IMR-90 (cell line): ENCODE data around the gene MRTFB. TPM values are rescaled to one million over a fixed set of nuclear protein-coding genes. Genes with fewer than 3 reads are reported as not detected.

Experiments used
- ATAC-seq: fragments of 200-7000 bp; cut with Tn5 transposase; 2 replicates; pipeline ENCODE4 v1.9.1; 2020; ENCODE audit warnings: low read depth, mild to moderate bottlenecking, moderate library complexity
- BruUV-seq: library from RNA; stranded (reverse); fragments of 400-500 nt; replicated peaks from 2 replicates; lab custom pipeline; 2021; lab: Mats Ljungman, UMichigan
- CTCF ChIA-PET: fragments of 300-600 bp; formaldehyde crosslinking; extraction: SDS; loops from one replicate; lab custom pipeline; 2021; ENCODE audit warnings: antibody characterized with exemption; lab: Yijun Ruan, JAX
- POLR2A ChIA-PET: fragments of 300-600 bp; sonication (Branson Sonifier 250); formaldehyde crosslinking; loops from one replicate; lab custom pipeline; 2022; ENCODE audit warnings: antibody characterized with exemption; ENCODE audit not compliant: unreplicated experiment; lab: Charles Lee
- DNase-seq: peaks from one replicate; pipeline ENCODE4 v3.0.0; 2013
- H2AFZ ChIP-seq: replicated peaks from 2 replicates; pipeline ENCODE3; 2013; ENCODE audit warnings: low read length, mild to moderate bottlenecking; ENCODE audit not compliant: poor library complexity
- H2AK5ac ChIP-seq: 2 replicates; pipeline ENCODE4 v1.6.1; 2013; ENCODE audit warnings: low read depth, low read length, inconsistent platforms
- H2AK9ac ChIP-seq: replicated peaks from 2 replicates; pipeline ENCODE3; 2013; ENCODE audit warnings: mild to moderate bottlenecking, low read depth, low read length, moderate library complexity; ENCODE audit not compliant: poor library complexity
- H2BK120ac ChIP-seq: 2 replicates; pipeline ENCODE4 v1.6.1; 2013; ENCODE audit warnings: low read depth, low read length, inconsistent platforms
- H2BK15ac ChIP-seq: 3 replicates; pipeline ENCODE4 v1.6.1; 2013; ENCODE audit warnings: low read depth, low read length, inconsistent platforms
- H2BK20ac ChIP-seq: 2 replicates; pipeline ENCODE4 v1.6.1; 2013; ENCODE audit warnings: low read depth, mild to moderate bottlenecking, inconsistent platforms, low read length, moderate library complexity
- H2BK5ac ChIP-seq: 2 replicates; pipeline ENCODE4 v1.6.1; 2013; ENCODE audit warnings: mild to moderate bottlenecking, low read depth, low read length, inconsistent platforms; ENCODE audit not compliant: poor library complexity, severe bottlenecking
- H3K14ac ChIP-seq: replicated peaks from 2 replicates; pipeline ENCODE4 v1.6.1; 2013; ENCODE audit warnings: low read depth, low read length, inconsistent platforms
- H3K18ac ChIP-seq: 2 replicates; pipeline ENCODE4 v1.6.1; 2013; ENCODE audit warnings: low read depth, low read length, control low read depth
- H3K23ac ChIP-seq: 2 replicates; pipeline ENCODE4 v1.6.1; 2013; ENCODE audit warnings: low read depth, low read length, inconsistent platforms
- H3K27ac ChIP-seq: 2 replicates; pipeline ENCODE4 v1.5.1; 2013; ENCODE audit warnings: mild to moderate bottlenecking, control low read depth, low read length; ENCODE audit not compliant: insufficient read depth
- H3K27me3 ChIP-seq: 2 replicates; pipeline ENCODE4 v1.6.1; 2013; ENCODE audit warnings: low read length; ENCODE audit not compliant: control insufficient read depth, insufficient read depth
- H3K36me3 ChIP-seq: 2 replicates; pipeline ENCODE4 v1.6.1; 2013; ENCODE audit warnings: low read length, mixed read lengths; ENCODE audit not compliant: control insufficient read depth, insufficient read depth
- H3K4ac ChIP-seq: 2 replicates; pipeline ENCODE4 v1.6.1; 2013; ENCODE audit warnings: low read depth, low read length, inconsistent platforms
- H3K4me1 ChIP-seq: 2 replicates; pipeline ENCODE4 v1.6.1; 2013; ENCODE audit warnings: low read length, mixed read lengths; ENCODE audit not compliant: control insufficient read depth, insufficient read depth
- H3K4me2 ChIP-seq: 2 replicates; pipeline ENCODE4 v1.6.1; 2013; ENCODE audit warnings: low read depth, mild to moderate bottlenecking, control low read depth, low read length, moderate library complexity
- H3K4me3 ChIP-seq: 2 replicates; pipeline ENCODE4 v1.5.1; 2013; ENCODE audit warnings: low read depth, mild to moderate bottlenecking, control low read depth, low read length, moderate library complexity; ENCODE audit not compliant: insufficient read depth
- H3K56ac ChIP-seq: 2 replicates; pipeline ENCODE4 v1.6.1; 2013; ENCODE audit warnings: low read length, inconsistent platforms; ENCODE audit not compliant: insufficient read depth; ENCODE audit errors: extremely low read depth
- H3K79me1 ChIP-seq, 2 experiments: 2 replicates each; pipeline ENCODE4 v1.6.1; 2013; ENCODE audit warnings: low read length in 2 of 2, inconsistent platforms in 1 of 2, low read depth in 1 of 2
- H3K9ac ChIP-seq: 2 replicates; pipeline ENCODE4 v1.6.1; 2013; ENCODE audit warnings: low read depth, low read length, control low read depth
- H3K9me1 ChIP-seq: 2 replicates; pipeline ENCODE4 v1.6.1; 2013; ENCODE audit warnings: low read length, inconsistent platforms; ENCODE audit not compliant: insufficient read depth
- H3K9me3 ChIP-seq: 2 replicates; pipeline ENCODE4 v1.6.1; 2013; ENCODE audit warnings: low read length; ENCODE audit not compliant: control insufficient read depth, insufficient read depth
- H4K20me1 ChIP-seq: 2 replicates; pipeline ENCODE4 v1.6.1; 2013; ENCODE audit warnings: low read length, inconsistent platforms; ENCODE audit not compliant: insufficient read depth
- H4K5ac ChIP-seq: 2 replicates; pipeline ENCODE4 v1.6.1; 2013; ENCODE audit warnings: mild to moderate bottlenecking, low read depth, low read length, control low read depth
- H4K8ac ChIP-seq, 2 experiments: 2 replicates each; pipeline ENCODE4 v1.6.1; 2013; ENCODE audit warnings: low read depth in 2 of 2, low read length in 2 of 2, control low read depth in 1 of 2, inconsistent platforms in 1 of 2
- H4K91ac ChIP-seq: 2 replicates; pipeline ENCODE4 v1.6.1; 2013; ENCODE audit warnings: low read depth, low read length, inconsistent platforms; ENCODE audit not compliant: insufficient read depth
- CEBPB ChIP-seq: IDR thresholded peaks from 2 replicates; pipeline ENCODE4 v1.6.1; 2012; ENCODE audit warnings: low read depth, low read length, improper control_type of control experiment
- MAFK ChIP-seq: IDR thresholded peaks from 2 replicates; pipeline ENCODE4 v1.6.1; 2012; ENCODE audit warnings: low read depth, low read length, improper control_type of control experiment
- NFE2L2 ChIP-seq: fragments of 150-350 bp; IDR thresholded peaks from 2 replicates; pipeline ENCODE4 v1.6.1; 2016; ENCODE audit warnings: low read depth, mild to moderate bottlenecking, low read length
- RAD21 ChIP-seq: IDR thresholded peaks from 2 replicates; pipeline ENCODE4 v1.6.1; 2012; ENCODE audit warnings: low read length, improper control_type of control experiment
- RCOR1 ChIP-seq: IDR thresholded peaks from 2 replicates; pipeline ENCODE4 v1.6.1; 2012; ENCODE audit warnings: mild to moderate bottlenecking, low read length, improper control_type of control experiment; ENCODE audit not compliant: insufficient replicate concordance
- WGBS, 2 experiments: methylation state at CpG; one replicate each; pipeline versions ENCODE4 v1.1.5 to v1.1.7; 2013; ENCODE audit warnings: missing lambda C conversion rate in 2 of 2; ENCODE audit not compliant: insufficient read length in 1 of 2; ENCODE audit errors: extremely low coverage in 2 of 2; 5-methylcytosine and 5-hydroxymethylcytosine counted together
- dilution Hi-C: fragments of 300-500 bp; cut with HindIII; formaldehyde crosslinking; loops from one replicate; pipeline ENCODE4 v1.14.3; 2018; ENCODE audit warnings: low sequenced_read_pairs; ENCODE audit not compliant: unreplicated experiment
- in situ Hi-C: fragments of 300-500 bp; cut with MboI; formaldehyde crosslinking; loops from 3 replicates; pipeline ENCODE4 v1.14.3; 2019; ENCODE audit warnings: low sequenced_read_pairs, inconsistent platforms, mixed read lengths
- intact Hi-C: fragments of 100-400 bp; cut with micrococcal nuclease; formaldehyde crosslinking; loops from 2 replicates; pipeline ENCODE4 v1.10.0; 2022
- polyA plus RNA-seq, 3 experiments: library from polyadenylated mRNA; depleted of rRNA; stranded (reverse); fragments of >200 nt; gene quantifications; 2 replicates each; pipeline ENCODE4 v1.2.3, GENCODE V29; 2012; ENCODE audit warnings: low replicate concordance in 1 of 3
- total RNA-seq: library from RNA; depleted of rRNA; stranded (reverse); fragments of >200 nt; gene quantifications from 2 replicates; pipeline ENCODE4 v1.2.3, GENCODE V29; 2012
- TF ChIP-seq, protein P1 (sequence below): fragments of 150-350 bp; IDR thresholded peaks from 2 replicates; pipeline ENCODE4 v1.6.1; 2017; ENCODE audit warnings: mild to moderate bottlenecking, antibody characterized with exemption, low read length, low read depth
- TF ChIP-seq, protein P2 (sequence below): fragments of 150-350 bp; IDR thresholded peaks from 2 replicates; pipeline ENCODE4 v1.6.1; 2016; ENCODE audit warnings: low read depth, mild to moderate bottlenecking, low read length, moderate library complexity, borderline replicate concordance

Gene MRTFB
- total and polyA plus RNA-seq, 2 of the 4 experiments (the other 2 are of a cell fraction) = 4.4 to 5.4 TPM

- TF ChIP-seq, protein P1, sequence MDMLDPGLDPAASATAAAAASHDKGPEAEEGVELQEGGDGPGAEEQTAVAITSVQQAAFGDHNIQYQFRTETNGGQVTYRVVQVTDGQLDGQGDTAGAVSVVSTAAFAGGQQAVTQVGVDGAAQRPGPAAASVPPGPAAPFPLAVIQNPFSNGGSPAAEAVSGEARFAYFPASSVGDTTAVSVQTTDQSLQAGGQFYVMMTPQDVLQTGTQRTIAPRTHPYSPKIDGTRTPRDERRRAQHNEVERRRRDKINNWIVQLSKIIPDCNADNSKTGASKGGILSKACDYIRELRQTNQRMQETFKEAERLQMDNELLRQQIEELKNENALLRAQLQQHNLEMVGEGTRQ = no peak
- TF ChIP-seq NFE2L2 (no peak), RAD21 (no peak), CEBPB (no peak), RCOR1 (no peak), MAFK (no peak)
- TF ChIP-seq, protein P2, sequence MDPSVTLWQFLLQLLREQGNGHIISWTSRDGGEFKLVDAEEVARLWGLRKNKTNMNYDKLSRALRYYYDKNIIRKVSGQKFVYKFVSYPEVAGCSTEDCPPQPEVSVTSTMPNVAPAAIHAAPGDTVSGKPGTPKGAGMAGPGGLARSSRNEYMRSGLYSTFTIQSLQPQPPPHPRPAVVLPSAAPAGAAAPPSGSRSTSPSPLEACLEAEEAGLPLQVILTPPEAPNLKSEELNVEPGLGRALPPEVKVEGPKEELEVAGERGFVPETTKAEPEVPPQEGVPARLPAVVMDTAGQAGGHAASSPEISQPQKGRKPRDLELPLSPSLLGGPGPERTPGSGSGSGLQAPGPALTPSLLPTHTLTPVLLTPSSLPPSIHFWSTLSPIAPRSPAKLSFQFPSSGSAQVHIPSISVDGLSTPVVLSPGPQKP = no peak
- ATAC-seq (no peak), DNase-seq (peak; percentile 43)
- H2BK20ac ChIP-seq = no peak overlapping the region
- H4K8ac ChIP-seq = no peak overlapping the region
- H3K56ac ChIP-seq = no peak overlapping the region
- no peak overlapping the region for H3K23ac ChIP-seq
- intact Hi-C loops (no loop called here), dilution Hi-C loops (no loop called here), in situ Hi-C loops (no loop called here)
- WGBS, 2 experiments = 90% methylated on average over 2 of the region's 9 CpGs; no CpG with 5 or more reads in 1 of the 2 experiments
- no peaks in the 10 kb centered on the region for H3K27me3 ChIP-seq
- POLR2A ChIA-PET = no interaction called here
- no peak overlapping the region for H3K18ac ChIP-seq
- CTCF ChIA-PET = no interaction called here
- no peaks in the 10 kb centered on the region; the same call in 1 of the 2 replicates for H3K4me1 ChIP-seq
- H2AK9ac ChIP-seq = no peak overlapping the region
- H3K4me2 ChIP-seq = no peak overlapping the region
- no peaks in the 10 kb centered on the region for H3K9me3 ChIP-seq
- no TSS peak for BruUV-seq
- H2AFZ ChIP-seq = no peak overlapping the region
- no peak overlapping the region for H2BK15ac ChIP-seq
- no peak overlapping the region for H3K27ac ChIP-seq
- H4K5ac ChIP-seq = no peak overlapping the region
- H2AK5ac ChIP-seq = no peak overlapping the region
- H2BK5ac ChIP-seq = no peak overlapping the region
- H3K9me1 ChIP-seq = no peaks in the 10 kb centered on the region
- H3K79me1 ChIP-seq = peaks cover 4 to 19% of the 10 kb centered on the region in 2 experiments; a peak in 3 of 4 replicates
- no peaks in the 10 kb centered on the region for H3K36me3 ChIP-seq
- no peak overlapping the region for H3K9ac ChIP-seq
- no peak overlapping the region for H2BK120ac ChIP-seq
- H3K4me3 ChIP-seq = no peak overlapping the region
- H4K20me1 ChIP-seq = no peaks in the 10 kb centered on the region
- H3K4ac ChIP-seq = no peak overlapping the region
- H4K91ac ChIP-seq = no peak overlapping the region
- no peak overlapping the region for H3K14ac ChIP-seq
Observed at GRCh38 chr16:14095883-14096551, 24.9 kb downstream of the MRTFB start.
